ENCODE results near the gene BBS12. TPM values are rescaled to one million over a fixed set of nuclear protein-coding genes. Genes with fewer than 3 reads are reported as not detected.

Gene BBS12
- total and polyA plus RNA-seq, 9 of the 15 experiments (the other 6 are each of a cell fraction or from before 2014, with no cell fraction given), result 2.7 to 6.5 (median 3.3) TPM

GRCh38 chr4:122766950-122767349, 34.4 kb downstream of the BBS12 start (continued):
- TF ChIP-seq ZNF3 (CRISPR knock-in tag; IDR thresholded peaks at IDR 0.05) (no peak), MXD1 (CRISPR knock-in tag; IDR thresholded peaks at IDR 0.05; ENCODE audit: borderline replicate concordance, poor library complexity, severe bottlenecking) (no peak), ZNF644 (tag; IDR thresholded peaks at IDR 0.05; ENCODE audit: low read depth) (no peak), ELF4 (CRISPR knock-in tag; IDR thresholded peaks at IDR 0.05) (no peak), SAP30 (IDR thresholded peaks at IDR 0.05; ENCODE audit: borderline replicate concordance, insufficient read depth, low read depth, low read length, poor library complexity, severe bottlenecking) (no peak), HMBOX1 (IDR thresholded peaks at IDR 0.05) (no peak), SP2 (IDR thresholded peaks at IDR 0.05; ENCODE audit: extremely low read depth, low read depth, low read length, poor library complexity, severe bottlenecking) (no peak), ZBTB2 (IDR thresholded peaks at IDR 0.05) (peak; percentile 21; the same call in 1 of the 2 replicates), MTF1 (CRISPR knock-in tag; IDR thresholded peaks at IDR 0.05; ENCODE audit: borderline replicate concordance) (no peak), RERE (CRISPR knock-in tag; IDR thresholded peaks at IDR 0.05; ENCODE audit: borderline replicate concordance) (no peak), POLR2G (IDR thresholded peaks at IDR 0.05; ENCODE audit: low read depth, low read length) (no peak), ZNF324 (CRISPR knock-in tag; IDR thresholded peaks at IDR 0.05) (no peak), ARID1B (IDR thresholded peaks at IDR 0.05) (peak; percentile 84), NELFE (IDR thresholded peaks at IDR 0.05; ENCODE audit: insufficient read depth, insufficient read length) (no peak), PHTF2 (CRISPR knock-in tag; IDR thresholded peaks at IDR 0.05) (no peak), TAF7 (tag; IDR thresholded peaks at IDR 0.05) (no peak), MTA1 (IDR thresholded peaks at IDR 0.05; ENCODE audit: borderline replicate concordance) (0 out of 2 replicates have a peak, but pooled peaks have one; percentile 20), ETV6 (IDR thresholded peaks at IDR 0.05; ENCODE audit: borderline replicate concordance in 1 of 2, low read depth in 2 of 2, low read length in 1 of 2) (no peak), ETV6 (CRISPR knock-in tag; IDR thresholded peaks at IDR 0.05; ENCODE audit: borderline replicate concordance) (no peak), BDP1 (IDR thresholded peaks at IDR 0.05; ENCODE audit: insufficient read depth, insufficient read length) (no peak), ZNF551 (CRISPR knock-in tag; IDR thresholded peaks at IDR 0.05) (no peak)

Data from K562 (cell line).